GM23338 (cell line): Measurements from ENCODE around the gene PTF1A.

Experiments used
- CREB1 ChIP-seq: fragments of 250-450 bp; sonication (Bioruptor Pico); IDR thresholded peaks from 2 replicates; pipeline ENCODE4 v1.5.0; 2020; ENCODE audit warnings: low read depth, mild to moderate bottlenecking, moderate library complexity
- ETS1 ChIP-seq: IDR thresholded peaks from 2 replicates; pipeline ENCODE4 v1.6.1; 2016; ENCODE audit warnings: antibody characterized with exemption
- EZH2 ChIP-seq: fragments of 200-600 bp; sonication (generic); IDR thresholded peaks from one replicate; pipeline ENCODE4 v1.8.0; 2017; ENCODE audit warnings: antibody characterized with exemption, mild to moderate bottlenecking, low read depth; ENCODE audit not compliant: unreplicated experiment
- EZH2phosphoT487 ChIP-seq: fragments of 200-600 bp; sonication (generic); IDR thresholded peaks from one replicate; pipeline ENCODE4 v1.8.1; 2018; ENCODE audit warnings: antibody characterized with exemption; ENCODE audit not compliant: unreplicated experiment
- JUNB ChIP-seq: IDR thresholded peaks from one replicate; pipeline ENCODE4 v1.6.1; 2016; ENCODE audit warnings: antibody characterized with exemption; ENCODE audit not compliant: unreplicated experiment
- NANOG ChIP-seq: IDR thresholded peaks from 2 replicates; pipeline ENCODE4 v1.6.1; 2016; ENCODE audit warnings: antibody characterized with exemption, borderline replicate concordance
- POLR2AphosphoS5 ChIP-seq: IDR thresholded peaks from 2 replicates; pipeline ENCODE4 v1.6.1; 2016; ENCODE audit warnings: antibody characterized with exemption, low read depth
- REST ChIP-seq: IDR thresholded peaks from one replicate; pipeline ENCODE4 v1.6.1; 2018; ENCODE audit warnings: antibody characterized with exemption; ENCODE audit not compliant: unreplicated experiment
- STAT1 ChIP-seq: IDR thresholded peaks from one replicate; pipeline ENCODE4 v1.6.1; 2016; ENCODE audit warnings: antibody characterized with exemption; ENCODE audit not compliant: unreplicated experiment
- ZNF114 ChIP-seq: fragments of 250-450 bp; sonication (Bioruptor Pico); IDR thresholded peaks from 2 replicates; pipeline ENCODE4 v1.5.0; 2020; ENCODE audit warnings: mild to moderate bottlenecking, moderate library complexity
- ZNF331 ChIP-seq: fragments of 250-450 bp; sonication (Bioruptor Pico); IDR thresholded peaks from 2 replicates; pipeline ENCODE4 v1.5.0; 2020; ENCODE audit warnings: low read depth, mild to moderate bottlenecking, moderate library complexity
- ZNF462 ChIP-seq: fragments of 250-450 bp; sonication (Bioruptor Pico); IDR thresholded peaks from 2 replicates; pipeline ENCODE4 v1.5.0; 2020; ENCODE audit warnings: mild to moderate bottlenecking, moderate library complexity
- TF ChIP-seq, protein P1 (sequence below), 2 experiments: fragments of 200-600 bp in 1 of 2; sonication (generic) in 1 of 2; conservative IDR thresholded peaks; 2 replicates each; pipeline versions ENCODE4 v1.5.1 to v1.6.1; 2016 to 2017; ENCODE audit warnings: antibody characterized with exemption in 2 of 2, low read depth in 2 of 2, mild to moderate bottlenecking in 2 of 2, moderate library complexity in 1 of 2

DNA sequence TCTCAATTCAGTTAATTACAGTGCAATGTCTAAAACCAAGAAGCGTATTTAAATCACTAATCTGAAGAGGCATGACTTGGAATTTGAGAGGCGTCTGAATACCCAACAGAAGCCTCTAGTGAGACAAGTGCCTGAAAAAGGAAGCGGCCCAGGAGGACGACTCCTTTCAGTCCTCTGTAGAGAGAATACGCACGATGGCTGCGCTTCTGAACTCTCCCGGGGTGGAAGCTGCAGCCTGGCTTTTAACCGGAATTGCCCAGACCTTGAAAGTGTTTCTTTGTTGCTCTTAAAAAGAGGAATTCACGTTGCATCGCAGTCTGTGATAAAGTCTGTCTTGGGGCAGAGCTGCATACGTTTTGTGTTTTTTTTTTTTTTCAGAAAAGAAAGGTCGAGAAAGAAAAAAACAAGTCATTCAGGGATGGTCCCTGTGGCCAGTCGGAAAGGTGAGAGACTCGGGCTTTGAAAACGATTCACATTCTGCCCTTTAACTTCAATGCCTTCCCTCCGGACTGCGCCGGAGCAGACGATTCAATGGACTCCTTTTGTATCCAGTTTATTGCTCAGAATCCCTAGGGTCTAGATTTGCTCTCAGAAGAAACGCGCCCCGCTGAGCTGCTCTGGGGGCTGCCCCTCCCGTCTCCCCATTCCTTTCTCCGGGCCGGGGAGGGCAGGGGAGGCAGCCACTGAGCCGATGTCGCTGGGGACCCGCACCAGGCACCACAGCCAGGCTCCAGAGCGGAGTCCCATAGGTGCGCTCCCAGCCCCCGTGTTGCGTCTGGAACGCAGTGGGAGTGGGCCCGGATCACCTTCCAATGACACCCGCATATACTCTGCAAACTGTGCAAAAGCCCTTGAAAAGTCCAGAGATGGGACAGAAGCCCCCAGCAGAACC lies 994 bp upstream of the PTF1A start:
- TF ChIP-seq, protein P1, sequence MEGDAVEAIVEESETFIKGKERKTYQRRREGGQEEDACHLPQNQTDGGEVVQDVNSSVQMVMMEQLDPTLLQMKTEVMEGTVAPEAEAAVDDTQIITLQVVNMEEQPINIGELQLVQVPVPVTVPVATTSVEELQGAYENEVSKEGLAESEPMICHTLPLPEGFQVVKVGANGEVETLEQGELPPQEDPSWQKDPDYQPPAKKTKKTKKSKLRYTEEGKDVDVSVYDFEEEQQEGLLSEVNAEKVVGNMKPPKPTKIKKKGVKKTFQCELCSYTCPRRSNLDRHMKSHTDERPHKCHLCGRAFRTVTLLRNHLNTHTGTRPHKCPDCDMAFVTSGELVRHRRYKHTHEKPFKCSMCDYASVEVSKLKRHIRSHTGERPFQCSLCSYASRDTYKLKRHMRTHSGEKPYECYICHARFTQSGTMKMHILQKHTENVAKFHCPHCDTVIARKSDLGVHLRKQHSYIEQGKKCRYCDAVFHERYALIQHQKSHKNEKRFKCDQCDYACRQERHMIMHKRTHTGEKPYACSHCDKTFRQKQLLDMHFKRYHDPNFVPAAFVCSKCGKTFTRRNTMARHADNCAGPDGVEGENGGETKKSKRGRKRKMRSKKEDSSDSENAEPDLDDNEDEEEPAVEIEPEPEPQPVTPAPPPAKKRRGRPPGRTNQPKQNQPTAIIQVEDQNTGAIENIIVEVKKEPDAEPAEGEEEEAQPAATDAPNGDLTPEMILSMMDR (conservative IDR thresholded peaks at IDR 0.05; ENCODE audit: low read depth in 2 of 2) = no peak
- TF ChIP-seq REST (no peak), POLR2AphosphoS5 (no peak), EZH2 (peak; percentile 96), EZH2phosphoT487 (peak; percentile 48), JUNB (no peak), NANOG (no peak), ZNF331 (CRISPR knock-in tag) (no peak), CREB1 (no peak), STAT1 (no peak), ETS1 (no peak), ZNF114 (CRISPR knock-in tag) (no peak), ZNF462 (no peak)
